GM23248 (cell line): ENCODE data around the gene VTI1B.

ENCODE experiments used
- EZH2 ChIP-seq: fragments of 200-600 bp; sonication (generic); IDR thresholded peaks from 2 replicates; pipeline ENCODE4 v1.6.1; 2018; ENCODE audit warnings: antibody characterized with exemption, mild to moderate bottlenecking; ENCODE audit not compliant: insufficient read depth, poor library complexity, severe bottlenecking
- EZH2phosphoT487 ChIP-seq: fragments of 200-600 bp; sonication (generic); IDR thresholded peaks from 2 replicates; pipeline ENCODE4 v1.6.1; 2018; ENCODE audit warnings: antibody characterized with exemption, moderate library complexity, mild to moderate bottlenecking, low read depth; ENCODE audit not compliant: insufficient read depth

DNA sequence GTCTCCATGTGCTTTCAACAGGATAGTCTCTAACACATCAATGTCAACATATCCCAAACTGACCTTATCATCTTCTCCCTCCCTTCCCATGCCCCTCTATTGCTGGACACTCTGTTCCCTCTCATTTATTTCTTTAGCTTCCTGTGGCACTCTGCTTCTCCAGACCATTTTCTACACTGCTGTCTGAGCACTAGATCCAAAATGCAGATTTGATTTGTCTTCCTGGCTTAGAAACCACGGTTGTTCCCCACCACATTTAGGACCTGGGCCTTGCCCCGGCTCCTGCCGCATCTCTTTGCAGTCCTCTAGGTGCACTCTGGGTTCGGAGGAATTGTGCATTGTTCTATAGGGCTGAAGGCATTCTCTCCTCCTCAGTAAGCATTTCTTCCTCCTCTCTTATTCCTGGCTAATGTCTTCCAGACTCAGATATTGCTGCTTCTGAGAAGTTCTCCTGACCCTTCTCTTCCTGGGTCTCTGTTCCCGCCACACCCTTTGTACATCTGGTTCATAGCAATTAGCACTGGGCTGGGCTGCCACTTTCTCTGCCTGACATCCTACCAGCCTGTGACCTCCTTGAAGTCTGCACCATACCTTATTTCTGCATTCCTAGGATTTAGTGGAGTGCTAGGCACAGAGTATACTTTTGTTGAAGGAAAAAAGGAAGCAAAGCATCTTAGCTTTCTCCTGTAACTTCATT lies 40.8 kb downstream of the VTI1B start:
- TF ChIP-seq EZH2: no peak
- no peak for TF ChIP-seq EZH2phosphoT487
